ENCODE results near the gene RAB9B. TPM values are rescaled to one million over a fixed set of nuclear protein-coding genes. Genes with fewer than 3 reads are reported as not detected.

Gene RAB9B
- total RNA-seq, 1 experiment from 2014 or later: 0.62 TPM

DNA sequence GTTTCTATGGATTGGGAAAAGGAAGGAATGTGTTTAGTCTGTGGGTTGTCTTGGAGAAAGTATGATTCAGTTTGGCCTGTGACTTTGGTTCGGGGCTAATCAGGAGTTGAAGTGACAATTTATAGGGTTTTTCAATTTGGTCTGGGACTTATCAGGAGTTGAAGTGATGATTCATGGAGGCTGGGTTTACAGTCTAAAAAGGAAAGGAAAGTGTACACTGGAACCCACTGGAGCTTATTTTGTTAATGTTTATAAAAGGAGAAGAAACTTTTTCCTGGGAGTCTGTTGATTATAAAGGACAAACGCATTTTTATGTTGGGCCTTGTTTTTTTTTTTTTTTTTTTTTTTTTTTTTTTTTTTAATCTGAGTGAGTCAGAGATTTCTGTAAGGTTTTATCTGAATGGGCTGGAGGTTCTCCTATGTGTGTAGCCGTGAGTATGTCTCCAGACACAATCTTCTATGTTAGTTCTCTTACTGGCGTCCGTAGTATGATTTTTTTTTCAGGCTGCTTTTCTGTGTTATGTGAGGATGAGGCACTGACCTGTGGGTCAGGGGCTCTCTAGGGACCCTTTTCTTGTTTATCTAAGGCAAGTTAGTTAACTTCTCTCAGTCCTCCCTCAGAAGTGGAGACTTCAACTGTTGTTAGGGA is 33.0 kb upstream of the RAB9B start:
- Histone ChIP-seq H3K4me1 (ENCODE audit: control insufficient read depth, insufficient read depth, low read length) (no peaks in the 10 kb centered on the region), H3K27me3 (ENCODE audit: control insufficient read depth, insufficient read depth, low read length) (no peaks in the 10 kb centered on the region), H3K36me3 (ENCODE audit: control insufficient read depth, insufficient read depth, low read length) (no peaks in the 10 kb centered on the region), H3K9me3 (ENCODE audit: control insufficient read depth, insufficient read depth, low read depth, low read length) (no peaks in the 10 kb centered on the region), H3K4me3 (ENCODE audit: low read depth in 2 of 2, low read length in 2 of 2) (no peak overlapping the region), H3K27ac (ENCODE audit: low read length) (no peak overlapping the region)
- no peak for DNase-seq (ENCODE audit: low read depth, low spot score)
- in situ Hi-C loops (cut with HindIII; ENCODE audit: low pct_unique_long_range_greater_than_20kb, low sequenced_read_pairs): no loop called here
- intact Hi-C loops (cut with micrococcal nuclease; ENCODE audit: unreplicated experiment): no loop called here
- CTCF ChIA-PET: no interaction called here
- POLR2A ChIA-PET: no interaction called here
- no TSS peak for BruUV-seq (replicated peaks)
- TF ChIP-seq POLR2AphosphoS5 (IDR thresholded peaks at IDR 0.05; ENCODE audit: low read depth, low read length): no peak
- TF ChIP-seq, protein P1, sequence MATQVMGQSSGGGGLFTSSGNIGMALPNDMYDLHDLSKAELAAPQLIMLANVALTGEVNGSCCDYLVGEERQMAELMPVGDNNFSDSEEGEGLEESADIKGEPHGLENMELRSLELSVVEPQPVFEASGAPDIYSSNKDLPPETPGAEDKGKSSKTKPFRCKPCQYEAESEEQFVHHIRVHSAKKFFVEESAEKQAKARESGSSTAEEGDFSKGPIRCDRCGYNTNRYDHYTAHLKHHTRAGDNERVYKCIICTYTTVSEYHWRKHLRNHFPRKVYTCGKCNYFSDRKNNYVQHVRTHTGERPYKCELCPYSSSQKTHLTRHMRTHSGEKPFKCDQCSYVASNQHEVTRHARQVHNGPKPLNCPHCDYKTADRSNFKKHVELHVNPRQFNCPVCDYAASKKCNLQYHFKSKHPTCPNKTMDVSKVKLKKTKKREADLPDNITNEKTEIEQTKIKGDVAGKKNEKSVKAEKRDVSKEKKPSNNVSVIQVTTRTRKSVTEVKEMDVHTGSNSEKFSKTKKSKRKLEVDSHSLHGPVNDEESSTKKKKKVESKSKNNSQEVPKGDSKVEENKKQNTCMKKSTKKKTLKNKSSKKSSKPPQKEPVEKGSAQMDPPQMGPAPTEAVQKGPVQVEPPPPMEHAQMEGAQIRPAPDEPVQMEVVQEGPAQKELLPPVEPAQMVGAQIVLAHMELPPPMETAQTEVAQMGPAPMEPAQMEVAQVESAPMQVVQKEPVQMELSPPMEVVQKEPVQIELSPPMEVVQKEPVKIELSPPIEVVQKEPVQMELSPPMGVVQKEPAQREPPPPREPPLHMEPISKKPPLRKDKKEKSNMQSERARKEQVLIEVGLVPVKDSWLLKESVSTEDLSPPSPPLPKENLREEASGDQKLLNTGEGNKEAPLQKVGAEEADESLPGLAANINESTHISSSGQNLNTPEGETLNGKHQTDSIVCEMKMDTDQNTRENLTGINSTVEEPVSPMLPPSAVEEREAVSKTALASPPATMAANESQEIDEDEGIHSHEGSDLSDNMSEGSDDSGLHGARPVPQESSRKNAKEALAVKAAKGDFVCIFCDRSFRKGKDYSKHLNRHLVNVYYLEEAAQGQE (IDR thresholded peaks at IDR 0.05; ENCODE audit: insufficient read depth in 1 of 2, low read depth in 2 of 2, low read length in 1 of 2): no peak
- TF ChIP-seq SIN3A (IDR thresholded peaks at IDR 0.05; ENCODE audit: borderline replicate concordance, insufficient read depth, low read depth, low read length): no peak
- TF ChIP-seq TCF7L2 (IDR thresholded peaks at IDR 0.05; ENCODE audit: low read depth, low read length): no peak
- TF ChIP-seq, protein P2, sequence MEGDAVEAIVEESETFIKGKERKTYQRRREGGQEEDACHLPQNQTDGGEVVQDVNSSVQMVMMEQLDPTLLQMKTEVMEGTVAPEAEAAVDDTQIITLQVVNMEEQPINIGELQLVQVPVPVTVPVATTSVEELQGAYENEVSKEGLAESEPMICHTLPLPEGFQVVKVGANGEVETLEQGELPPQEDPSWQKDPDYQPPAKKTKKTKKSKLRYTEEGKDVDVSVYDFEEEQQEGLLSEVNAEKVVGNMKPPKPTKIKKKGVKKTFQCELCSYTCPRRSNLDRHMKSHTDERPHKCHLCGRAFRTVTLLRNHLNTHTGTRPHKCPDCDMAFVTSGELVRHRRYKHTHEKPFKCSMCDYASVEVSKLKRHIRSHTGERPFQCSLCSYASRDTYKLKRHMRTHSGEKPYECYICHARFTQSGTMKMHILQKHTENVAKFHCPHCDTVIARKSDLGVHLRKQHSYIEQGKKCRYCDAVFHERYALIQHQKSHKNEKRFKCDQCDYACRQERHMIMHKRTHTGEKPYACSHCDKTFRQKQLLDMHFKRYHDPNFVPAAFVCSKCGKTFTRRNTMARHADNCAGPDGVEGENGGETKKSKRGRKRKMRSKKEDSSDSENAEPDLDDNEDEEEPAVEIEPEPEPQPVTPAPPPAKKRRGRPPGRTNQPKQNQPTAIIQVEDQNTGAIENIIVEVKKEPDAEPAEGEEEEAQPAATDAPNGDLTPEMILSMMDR (IDR thresholded peaks at IDR 0.05): no peak
- no peak for ATAC-seq

DNA sequence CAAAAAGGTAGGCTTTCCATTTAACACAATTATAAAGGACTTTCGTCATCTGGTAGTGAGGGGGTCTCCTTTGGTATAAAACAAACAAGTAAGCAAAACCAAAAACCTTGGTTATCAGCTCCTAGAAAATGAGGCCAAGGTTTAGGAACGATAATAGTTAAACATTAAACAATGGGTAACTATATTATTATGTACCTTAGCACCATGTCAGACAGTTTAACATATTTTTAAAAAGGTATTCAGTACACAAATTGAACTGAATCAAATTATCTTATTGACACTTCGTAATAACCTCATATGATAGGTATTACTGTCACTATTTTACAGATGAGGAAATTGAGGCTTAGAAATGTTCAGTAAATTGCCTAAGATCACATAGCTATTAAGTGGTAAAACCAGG is 32.1 kb upstream of the RAB9B start:
- Histone ChIP-seq H3K4me1 (ENCODE audit: control insufficient read depth, insufficient read depth, low read length) (no peaks in the 10 kb centered on the region), H3K27me3 (ENCODE audit: control insufficient read depth, insufficient read depth, low read length) (no peaks in the 10 kb centered on the region), H3K4me3 (ENCODE audit: low read depth in 2 of 2, low read length in 2 of 2) (no peak overlapping the region), H3K36me3 (ENCODE audit: control insufficient read depth, insufficient read depth, low read length) (no peaks in the 10 kb centered on the region), H3K27ac (ENCODE audit: low read length) (no peak overlapping the region), H3K9me3 (ENCODE audit: control insufficient read depth, insufficient read depth, low read depth, low read length) (no peaks in the 10 kb centered on the region)
- in situ Hi-C loops (cut with HindIII; ENCODE audit: low pct_unique_long_range_greater_than_20kb, low sequenced_read_pairs): no loop called here
- ChIA-PET POLR2A (no interaction called here), CTCF (no interaction called here)
- TF ChIP-seq POLR2AphosphoS5 (IDR thresholded peaks at IDR 0.05; ENCODE audit: low read depth, low read length) (no peak), SIN3A (IDR thresholded peaks at IDR 0.05; ENCODE audit: borderline replicate concordance, insufficient read depth, low read depth, low read length) (no peak), TCF7L2 (IDR thresholded peaks at IDR 0.05; ENCODE audit: low read depth, low read length) (no peak)
- TF ChIP-seq, protein P1 (IDR thresholded peaks at IDR 0.05; ENCODE audit: insufficient read depth in 1 of 2, low read depth in 2 of 2, low read length in 1 of 2): no peak
- TF ChIP-seq, protein P2 (IDR thresholded peaks at IDR 0.05): no peak
- ATAC-seq (no peak), DNase-seq (ENCODE audit: low read depth, low spot score) (no peak)
- no TSS peak for BruUV-seq (replicated peaks)
- intact Hi-C loops (cut with micrococcal nuclease; ENCODE audit: unreplicated experiment): no loop called here
